IPS-20b (cell line): ENCODE measurements around the gene BDKRB2.

Source experiments
- H3K27ac ChIP-seq: one replicate; pipeline ENCODE4 v1.5.1; 2013; ENCODE audit warnings: low read length
- H3K27me3 ChIP-seq: 2 replicates; pipeline ENCODE4 v1.6.1; 2013; ENCODE audit warnings: mild to moderate bottlenecking, low read length, inconsistent platforms; ENCODE audit not compliant: insufficient read depth
- H3K36me3 ChIP-seq: 2 replicates; pipeline ENCODE4 v1.6.1; 2013; ENCODE audit warnings: low read depth, mild to moderate bottlenecking, inconsistent platforms, low read length, moderate library complexity; ENCODE audit not compliant: insufficient read depth
- H3K4me1 ChIP-seq: 2 replicates; pipeline ENCODE4 v1.6.1; 2013; ENCODE audit warnings: mild to moderate bottlenecking, control low read depth, inconsistent platforms, low read length, moderate library complexity; ENCODE audit not compliant: insufficient read depth
- H3K4me3 ChIP-seq: 2 replicates; pipeline ENCODE4 v1.5.1; 2013; ENCODE audit warnings: mild to moderate bottlenecking, low read length, inconsistent platforms
- H3K9ac ChIP-seq: 2 replicates; pipeline ENCODE4 v1.6.1; 2013; ENCODE audit warnings: low read depth, mild to moderate bottlenecking, inconsistent platforms, low read length, moderate library complexity
- H3K9me3 ChIP-seq: 2 replicates; pipeline ENCODE4 v1.6.1; 2013; ENCODE audit warnings: mild to moderate bottlenecking, low read depth, low read length, inconsistent platforms; ENCODE audit not compliant: insufficient read depth

BDKRB2 gene

GRCh38 chr14:96178461-96179321 is 25.9 kb upstream of the BDKRB2 start:
- no peak overlapping the region for H3K9ac ChIP-seq
- H3K27me3 ChIP-seq: no peaks in the 10 kb centered on the region
- H3K27ac ChIP-seq: no peak overlapping the region
- H3K36me3 ChIP-seq: no peaks in the 10 kb centered on the region
- H3K4me3 ChIP-seq: no peak overlapping the region
- peaks cover 3% of the 10 kb centered on the region; the same call in 1 of the 2 replicates for H3K4me1 ChIP-seq
- H3K9me3 ChIP-seq: no peaks in the 10 kb centered on the region

GRCh38 chr14:96180043-96180874 is 24.4 kb upstream of the BDKRB2 start:
- no peak overlapping the region for H3K9ac ChIP-seq
- H3K27ac ChIP-seq: no peak overlapping the region
- no peak overlapping the region for H3K4me3 ChIP-seq
- H3K36me3 ChIP-seq: no peaks in the 10 kb centered on the region
- peaks cover 3% of the 10 kb centered on the region; the same call in 1 of the 2 replicates for H3K4me1 ChIP-seq
- H3K9me3 ChIP-seq: no peaks in the 10 kb centered on the region
- H3K27me3 ChIP-seq: no peaks in the 10 kb centered on the region

- no peaks in the 10 kb centered on the region for H3K27me3 ChIP-seq
- H3K4me3 ChIP-seq: no peak overlapping the region
- no peaks in the 10 kb centered on the region for H3K36me3 ChIP-seq
- H3K9me3 ChIP-seq: no peaks in the 10 kb centered on the region
- H3K4me1 ChIP-seq: peaks cover 3% of the 10 kb centered on the region; the same call in 1 of the 2 replicates
- H3K27ac ChIP-seq: no peak overlapping the region
- no peak overlapping the region for H3K9ac ChIP-seq
Observed at GRCh38 chr14:96181186-96182056, 23.2 kb upstream of the BDKRB2 start.

- H3K4me3 ChIP-seq: no peak overlapping the region
- H3K27ac ChIP-seq: no peak overlapping the region
- no peaks in the 10 kb centered on the region for H3K27me3 ChIP-seq
- H3K9ac ChIP-seq: no peak overlapping the region
- H3K36me3 ChIP-seq: no peaks in the 10 kb centered on the region
- H3K4me1 ChIP-seq: peaks cover 3% of the 10 kb centered on the region; the same call in 1 of the 2 replicates
- no peaks in the 10 kb centered on the region for H3K9me3 ChIP-seq
Observed at GRCh38 chr14:96182546-96182945, 22.1 kb upstream of the BDKRB2 start.

- Histone ChIP-seq H3K27me3 (no peaks in the 10 kb centered on the region), H3K4me3 (no peak overlapping the region), H3K4me1 (no peaks in the 10 kb centered on the region), H3K9ac (no peak overlapping the region), H3K9me3 (no peaks in the 10 kb centered on the region), H3K36me3 (no peaks in the 10 kb centered on the region), H3K27ac (no peak overlapping the region)
Observed at GRCh38 chr14:96184737-96185136, 19.9 kb upstream of the BDKRB2 start.

GRCh38 chr14:96187216-96188031 is 17.2 kb upstream of the BDKRB2 start:
- no peaks in the 10 kb centered on the region for H3K9me3 ChIP-seq
- H3K4me3 ChIP-seq: no peak overlapping the region
- H3K27me3 ChIP-seq: no peaks in the 10 kb centered on the region
- H3K27ac ChIP-seq: no peak overlapping the region
- no peaks in the 10 kb centered on the region for H3K36me3 ChIP-seq
- peaks cover 10% of the 10 kb centered on the region for H3K4me1 ChIP-seq
- H3K9ac ChIP-seq: no peak overlapping the region

GRCh38 chr14:96189281-96189711 is 15.3 kb upstream of the BDKRB2 start:
- Histone ChIP-seq H3K27ac (no peak overlapping the region), H3K4me1 (peaks cover 16% of the 10 kb centered on the region), H3K36me3 (no peaks in the 10 kb centered on the region), H3K9ac (no peak overlapping the region), H3K27me3 (no peaks in the 10 kb centered on the region), H3K9me3 (no peaks in the 10 kb centered on the region), H3K4me3 (no peak overlapping the region)

GRCh38 chr14:96191353-96191752 is 13.3 kb upstream of the BDKRB2 start:
- H3K9me3 ChIP-seq: no peaks in the 10 kb centered on the region
- H3K27me3 ChIP-seq: no peaks in the 10 kb centered on the region
- H3K4me1 ChIP-seq: peaks cover 16% of the 10 kb centered on the region
- H3K36me3 ChIP-seq: no peaks in the 10 kb centered on the region
- no peak overlapping the region for H3K27ac ChIP-seq
- no peak overlapping the region; the same call in 1 of the 2 replicates for H3K4me3 ChIP-seq
- no peak overlapping the region for H3K9ac ChIP-seq

- H3K4me1 ChIP-seq: peaks cover 16% of the 10 kb centered on the region
- no peak overlapping the region for H3K27ac ChIP-seq
- H3K36me3 ChIP-seq: no peaks in the 10 kb centered on the region
- no peak overlapping the region for H3K9ac ChIP-seq
- no peak overlapping the region; the same call in 1 of the 2 replicates for H3K4me3 ChIP-seq
- H3K9me3 ChIP-seq: no peaks in the 10 kb centered on the region
- H3K27me3 ChIP-seq: no peaks in the 10 kb centered on the region
Observed at GRCh38 chr14:96191841-96192462, 12.7 kb upstream of the BDKRB2 start.

- Histone ChIP-seq H3K27ac (no peak overlapping the region), H3K27me3 (no peaks in the 10 kb centered on the region), H3K9ac (no peak overlapping the region), H3K4me1 (peaks cover 16% of the 10 kb centered on the region), H3K36me3 (no peaks in the 10 kb centered on the region), H3K4me3 (no peak overlapping the region), H3K9me3 (no peaks in the 10 kb centered on the region)
Observed at GRCh38 chr14:96192975-96193805, 11.4 kb upstream of the BDKRB2 start.
